ENCODE data around the gene ADORA1. TPM values are rescaled to one million over a fixed set of nuclear protein-coding genes. Genes with fewer than 3 reads are reported as not detected.

The ADORA1 gene
- total RNA-seq, 4 donors from 2014 or later: 1.5 TPM; not detected in 3

DNA sequence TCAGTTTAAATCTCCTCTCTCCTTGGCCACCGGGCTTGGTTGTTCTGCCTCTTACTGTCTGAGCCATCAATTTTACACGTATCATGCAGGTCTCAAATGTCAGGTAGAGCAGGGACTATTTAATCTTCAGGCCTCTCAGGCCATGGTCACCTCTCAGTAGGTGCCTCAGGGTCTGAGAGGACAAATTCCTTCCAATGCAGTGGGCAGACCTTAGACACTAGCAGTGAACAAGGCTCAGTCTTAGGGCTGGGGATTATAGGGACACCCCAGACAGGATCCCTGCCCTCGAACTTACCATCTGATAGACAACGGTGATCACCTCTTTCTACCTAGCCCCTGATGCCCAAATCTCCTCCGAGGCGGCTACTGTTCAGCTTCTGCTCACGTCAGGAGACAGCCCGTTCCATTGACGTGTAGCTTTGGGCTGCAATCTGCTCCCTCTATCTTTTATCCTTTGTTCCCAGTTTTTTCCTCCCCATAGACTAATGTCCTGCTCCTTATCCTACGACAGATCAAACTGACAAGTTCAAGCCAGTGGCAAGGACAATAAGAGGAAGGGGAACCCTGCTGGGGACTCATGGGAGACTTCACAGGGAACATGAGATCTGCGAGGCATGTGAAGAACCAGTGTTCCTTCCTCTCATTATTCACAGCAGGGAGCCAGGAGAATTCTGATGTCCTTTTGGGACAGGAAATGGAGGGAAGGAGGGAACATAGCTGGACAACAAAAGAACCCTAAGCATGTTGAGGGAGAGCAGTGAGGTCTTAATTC lies 40.3 kb upstream of the ADORA1 start:
- H3K27ac ChIP-seq: no peak overlapping the region
- DNase-seq: no peak
- no peak overlapping the region for H3K4me3 ChIP-seq
- H3K9me3 ChIP-seq: no peaks in the 10 kb centered on the region
- no peaks in the 10 kb centered on the region for H3K4me1 ChIP-seq
- TF ChIP-seq POLR2A (IDR thresholded peaks at IDR 0.05): no peak
- TF ChIP-seq, protein P1, sequence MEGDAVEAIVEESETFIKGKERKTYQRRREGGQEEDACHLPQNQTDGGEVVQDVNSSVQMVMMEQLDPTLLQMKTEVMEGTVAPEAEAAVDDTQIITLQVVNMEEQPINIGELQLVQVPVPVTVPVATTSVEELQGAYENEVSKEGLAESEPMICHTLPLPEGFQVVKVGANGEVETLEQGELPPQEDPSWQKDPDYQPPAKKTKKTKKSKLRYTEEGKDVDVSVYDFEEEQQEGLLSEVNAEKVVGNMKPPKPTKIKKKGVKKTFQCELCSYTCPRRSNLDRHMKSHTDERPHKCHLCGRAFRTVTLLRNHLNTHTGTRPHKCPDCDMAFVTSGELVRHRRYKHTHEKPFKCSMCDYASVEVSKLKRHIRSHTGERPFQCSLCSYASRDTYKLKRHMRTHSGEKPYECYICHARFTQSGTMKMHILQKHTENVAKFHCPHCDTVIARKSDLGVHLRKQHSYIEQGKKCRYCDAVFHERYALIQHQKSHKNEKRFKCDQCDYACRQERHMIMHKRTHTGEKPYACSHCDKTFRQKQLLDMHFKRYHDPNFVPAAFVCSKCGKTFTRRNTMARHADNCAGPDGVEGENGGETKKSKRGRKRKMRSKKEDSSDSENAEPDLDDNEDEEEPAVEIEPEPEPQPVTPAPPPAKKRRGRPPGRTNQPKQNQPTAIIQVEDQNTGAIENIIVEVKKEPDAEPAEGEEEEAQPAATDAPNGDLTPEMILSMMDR (IDR thresholded peaks at IDR 0.05): no peak
- H3K36me3 ChIP-seq: no peaks in the 10 kb centered on the region
- H3K27me3 ChIP-seq: no peaks in the 10 kb centered on the region

DNA sequence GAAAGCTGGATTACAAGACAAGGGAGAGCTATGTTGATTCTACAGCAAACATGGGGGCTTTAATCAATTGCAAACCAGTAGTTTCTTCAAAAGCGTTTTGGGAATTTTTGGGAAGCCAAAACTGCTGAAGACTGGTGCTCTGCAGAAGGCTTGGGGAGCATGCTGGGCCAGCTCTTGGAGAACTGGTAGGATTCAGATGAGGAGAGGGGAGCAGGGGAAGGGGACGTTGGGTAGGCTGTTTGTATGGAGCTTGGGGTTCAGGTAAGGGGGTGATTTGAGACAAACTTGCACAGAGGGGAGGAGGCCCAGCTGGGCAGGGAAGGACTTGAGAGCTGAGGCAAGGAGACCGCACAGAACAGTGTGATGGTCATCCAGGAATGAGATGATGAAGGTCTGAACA lies 39.1 kb upstream of the ADORA1 start:
- H3K27ac ChIP-seq: no peak overlapping the region
- H3K9me3 ChIP-seq: no peaks in the 10 kb centered on the region
- TF ChIP-seq, protein P1 (IDR thresholded peaks at IDR 0.05): no peak
- no peaks in the 10 kb centered on the region for H3K27me3 ChIP-seq
- H3K4me3 ChIP-seq: no peak overlapping the region
- H3K4me1 ChIP-seq: no peaks in the 10 kb centered on the region
- no peaks in the 10 kb centered on the region for H3K36me3 ChIP-seq
- no peak for DNase-seq

DNA sequence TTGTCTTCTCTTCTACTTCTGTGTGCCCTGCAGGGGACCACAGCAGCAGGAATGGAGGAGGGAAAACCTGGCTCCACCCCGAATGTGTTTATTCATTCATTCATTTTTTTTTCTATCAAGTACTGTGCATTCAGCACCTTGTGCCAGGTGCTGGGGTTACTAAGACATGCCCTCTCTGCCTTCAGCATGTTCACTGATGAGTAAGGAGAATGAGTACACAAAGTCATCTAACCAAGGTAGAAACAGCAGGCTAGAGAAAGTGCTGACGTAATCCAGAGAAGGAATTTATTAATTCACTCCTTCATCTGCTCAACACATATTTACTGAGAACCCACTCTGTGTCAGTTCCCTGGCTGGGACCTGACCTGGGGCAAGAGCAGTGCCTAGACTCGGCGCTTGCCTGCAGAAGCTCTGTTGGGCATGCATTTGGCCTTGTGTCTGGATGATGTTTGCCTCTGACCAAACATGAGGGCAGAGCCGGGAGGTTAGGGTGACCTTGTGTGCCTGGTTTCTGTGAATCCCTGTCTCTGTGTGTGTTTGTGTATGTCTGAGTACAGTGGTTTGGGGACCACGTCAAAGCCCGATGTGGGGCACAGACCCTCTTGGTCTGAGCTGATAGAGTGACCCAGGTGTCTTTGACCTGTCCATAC lies 38.4 kb upstream of the ADORA1 start:
- no peaks in the 10 kb centered on the region for H3K27me3 ChIP-seq
- DNase-seq: no peak
- H3K36me3 ChIP-seq: no peaks in the 10 kb centered on the region

DNA sequence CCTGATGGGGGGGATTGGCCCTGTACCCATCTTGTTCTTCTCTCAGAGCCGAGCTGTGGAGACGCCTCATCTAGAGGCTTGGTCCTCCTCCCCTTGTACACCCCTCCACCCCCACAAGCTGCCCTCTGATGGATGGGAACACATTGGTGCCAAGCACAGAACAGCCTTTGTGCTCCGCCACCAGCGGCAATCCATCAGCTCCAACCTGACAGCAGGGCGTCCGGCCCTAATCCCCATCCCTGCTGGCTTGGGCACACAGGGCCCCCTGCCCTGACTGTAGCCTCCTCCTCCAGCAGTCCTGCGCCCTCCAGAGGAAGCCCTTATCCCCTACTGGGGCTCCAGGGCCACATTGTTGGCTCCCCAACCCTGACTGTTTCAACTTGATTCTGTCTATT lies 37.9 kb upstream of the ADORA1 start:
- H3K27ac ChIP-seq: no peak overlapping the region
- no peak overlapping the region for H3K4me3 ChIP-seq
- H3K4me1 ChIP-seq: no peaks in the 10 kb centered on the region
- DNase-seq: no peak
- TF ChIP-seq, protein P1 (IDR thresholded peaks at IDR 0.05): no peak
- no peak for TF ChIP-seq POLR2A (IDR thresholded peaks at IDR 0.05)
- H3K36me3 ChIP-seq: no peaks in the 10 kb centered on the region
- H3K27me3 ChIP-seq: no peaks in the 10 kb centered on the region
- peaks cover 0 to 3% (median 0%) of the 10 kb centered on the region in 4 donors for H3K9me3 ChIP-seq

More for the DNA sequence above, 38.4 kb upstream of the ADORA1 start:
- TF ChIP-seq, protein P1 (IDR thresholded peaks at IDR 0.05): no peak
- TF ChIP-seq POLR2A (IDR thresholded peaks at IDR 0.05): no peak
- no peaks in the 10 kb centered on the region for H3K4me1 ChIP-seq
- no peaks in the 10 kb centered on the region for H3K9me3 ChIP-seq
- H3K4me3 ChIP-seq: no peak overlapping the region
- no peak overlapping the region for H3K27ac ChIP-seq

DNA sequence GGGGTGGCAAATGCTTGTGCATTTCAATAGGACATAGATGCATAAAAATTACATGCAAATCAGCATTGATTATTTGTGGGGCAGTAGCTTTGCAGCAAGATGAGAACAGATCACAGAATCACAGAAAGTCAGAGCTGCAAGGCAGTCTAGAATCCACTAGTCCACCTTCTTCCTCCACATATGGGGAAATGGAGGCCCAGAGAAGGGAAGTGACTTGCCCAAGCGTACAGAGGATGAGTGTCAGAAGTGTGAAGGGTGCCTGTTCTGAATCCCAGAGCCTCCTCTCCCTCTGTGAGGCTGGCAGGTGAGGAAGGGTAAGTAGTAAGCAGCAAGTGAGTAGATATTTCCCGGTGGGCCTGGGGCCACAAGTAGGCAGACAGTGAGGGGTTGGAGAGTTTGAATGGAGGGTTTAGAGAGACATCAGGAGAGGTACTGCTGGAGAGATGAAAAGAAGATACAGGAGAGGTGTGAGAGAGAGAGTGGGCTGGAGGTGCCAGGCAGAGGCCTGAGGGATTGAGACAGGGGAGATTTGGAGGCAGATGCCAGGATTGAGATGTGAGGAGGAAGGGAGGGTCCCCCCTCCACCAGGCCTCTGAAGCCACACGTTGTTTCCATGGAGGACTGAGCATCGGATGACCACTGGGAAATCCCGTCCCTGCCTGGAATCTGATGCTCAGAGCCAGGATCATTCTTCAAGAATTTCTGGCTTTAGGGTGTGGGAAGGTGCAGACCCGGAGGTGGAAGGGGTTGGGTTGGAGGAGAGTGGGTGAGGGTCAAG lies 36.9 kb upstream of the ADORA1 start:
- DNase-seq: no peak
- no peaks in the 10 kb centered on the region for H3K4me1 ChIP-seq
- no peaks in the 10 kb centered on the region for H3K36me3 ChIP-seq
- H3K27ac ChIP-seq: no peak overlapping the region
- H3K4me3 ChIP-seq: no peak overlapping the region
- H3K9me3 ChIP-seq: peaks cover 0 to 13% (median 0%) of the 10 kb centered on the region in 4 donors
- no peak for TF ChIP-seq POLR2A (IDR thresholded peaks at IDR 0.05)
- TF ChIP-seq, protein P1 (IDR thresholded peaks at IDR 0.05): no peak
- H3K27me3 ChIP-seq: no peaks in the 10 kb centered on the region

Data from Peyer's patch (tissue), 4 donors.